WTC11 (cell line): Measurements from ENCODE around the gene ARAP1. TPM values are rescaled to one million over a fixed set of nuclear protein-coding genes. Genes with fewer than 3 reads are reported as not detected.
A peak's percentile ranks its signal among the peaks of the same experiment; 100 is the strongest.

ENCODE experiments used
- ATAC-seq: fragments of 200-7000 bp; cut with Tn5 transposase; 2 replicates; pipeline ENCODE4 v1.10.0; 2021; ENCODE audit warnings: mild to moderate bottlenecking, moderate library complexity
- CTCF ChIA-PET: fragments of 300-600 bp; sonication (Branson Sonifier 250); formaldehyde crosslinking; loops from one replicate; lab custom pipeline; 2021; ENCODE audit warnings: antibody characterized with exemption; lab: Charles Lee
- POLR2A ChIA-PET: fragments of 350-600 bp; sonication (Branson Sonifier 250); formaldehyde crosslinking; loops from one replicate; lab custom pipeline; 2021; ENCODE audit warnings: antibody characterized with exemption; lab: Charles Lee
- DNase-seq: peaks from one replicate; pipeline ENCODE4 v3.0.0; 2021; ENCODE audit warnings: low spot score
- H3K27ac Mint-ChIP-seq: 2 replicates; pipeline ENCODE4 v1.8.0; 2021; ENCODE audit warnings: mixed read lengths
- H3K27me3 Mint-ChIP-seq: 2 replicates; pipeline ENCODE4 v1.8.0; 2021; ENCODE audit warnings: low read depth, mild to moderate bottlenecking, moderate library complexity, mixed read lengths
- H3K36me3 Mint-ChIP-seq: 2 replicates; pipeline ENCODE4 v1.8.0; 2021; ENCODE audit warnings: mixed read lengths
- H3K4me1 Mint-ChIP-seq: 2 replicates; pipeline ENCODE4 v1.8.0; 2022; ENCODE audit warnings: mixed read lengths
- H3K4me3 Mint-ChIP-seq: 2 replicates; pipeline ENCODE4 v1.8.0; 2021; ENCODE audit warnings: mild to moderate bottlenecking, moderate library complexity, mixed read lengths
- H3K9me3 Mint-ChIP-seq: 2 replicates; pipeline ENCODE4 v1.8.0; 2021; ENCODE audit warnings: mixed read lengths
- ATF2 ChIP-seq: sonication (generic); formaldehyde crosslinking; IDR thresholded peaks from 2 replicates; pipeline ENCODE4 v1.8.1; 2022; ENCODE audit warnings: low read depth, missing genetic modification reagents, borderline replicate concordance
- ELF4 ChIP-seq: sonication (generic); formaldehyde crosslinking; IDR thresholded peaks from 2 replicates; pipeline ENCODE4 v1.8.1; 2022; ENCODE audit warnings: low read depth, mild to moderate bottlenecking, moderate library complexity, missing genetic modification reagents
- FOXK1 ChIP-seq: sonication (generic); formaldehyde crosslinking; IDR thresholded peaks from 2 replicates; pipeline ENCODE4 v1.8.0; 2022; ENCODE audit warnings: mild to moderate bottlenecking, moderate library complexity, missing genetic modification reagents
- FOXP1 ChIP-seq: sonication (generic); formaldehyde crosslinking; IDR thresholded peaks from 2 replicates; pipeline ENCODE4 v1.8.0; 2022; ENCODE audit warnings: missing genetic modification reagents, mild to moderate bottlenecking, moderate library complexity, borderline replicate concordance
- IRF2 ChIP-seq: sonication (generic); formaldehyde crosslinking; IDR thresholded peaks from 2 replicates; pipeline ENCODE4 v1.8.0; 2022; ENCODE audit warnings: low read depth, missing genetic modification reagents, borderline replicate concordance
- JUN ChIP-seq: sonication (generic); formaldehyde crosslinking; IDR thresholded peaks from 2 replicates; pipeline ENCODE4 v1.8.0; 2023; ENCODE audit warnings: mild to moderate bottlenecking, missing genetic modification reagents
- MAX ChIP-seq: sonication (generic); formaldehyde crosslinking; IDR thresholded peaks from 2 replicates; pipeline ENCODE4 v1.8.0; 2022; ENCODE audit warnings: mild to moderate bottlenecking, missing genetic modification reagents
- MLX ChIP-seq: sonication (generic); formaldehyde crosslinking; IDR thresholded peaks from 2 replicates; pipeline ENCODE4 v1.8.1; 2023; ENCODE audit warnings: mild to moderate bottlenecking, missing genetic modification reagents, moderate library complexity
- NFATC4 ChIP-seq: fragments of 250-450 bp; sonication (Bioruptor Pico); IDR thresholded peaks from 2 replicates; pipeline ENCODE4 v1.9.0; 2021; ENCODE audit warnings: mild to moderate bottlenecking
- PRDM15 ChIP-seq: sonication (generic); formaldehyde crosslinking; IDR thresholded peaks from 2 replicates; pipeline ENCODE4 v1.8.0; 2022; ENCODE audit warnings: missing genetic modification reagents
- PRRX2 ChIP-seq: fragments of 250-450 bp; sonication (Bioruptor Pico); IDR thresholded peaks from 2 replicates; pipeline ENCODE4 v1.8.0; 2021; ENCODE audit warnings: mild to moderate bottlenecking
- RELA ChIP-seq: sonication (generic); formaldehyde crosslinking; IDR thresholded peaks from 2 replicates; pipeline ENCODE4 v1.8.1; 2022; ENCODE audit warnings: missing genetic modification reagents, mild to moderate bottlenecking, borderline replicate concordance
- SMAD4 ChIP-seq: sonication (generic); formaldehyde crosslinking; IDR thresholded peaks from 2 replicates; pipeline ENCODE4 v1.8.0; 2022; ENCODE audit warnings: mild to moderate bottlenecking, missing genetic modification reagents
- SP1 ChIP-seq: sonication (generic); formaldehyde crosslinking; conservative IDR thresholded peaks from 2 replicates; pipeline ENCODE4 v1.8.1; 2022; ENCODE audit warnings: missing genetic modification reagents
- TEAD1 ChIP-seq: sonication (generic); formaldehyde crosslinking; IDR thresholded peaks from 2 replicates; pipeline ENCODE4 v1.8.0; 2022; ENCODE audit warnings: mild to moderate bottlenecking, missing genetic modification reagents
- TP53 ChIP-seq: sonication (generic); formaldehyde crosslinking; IDR thresholded peaks from 2 replicates; pipeline ENCODE4 v1.8.1; 2023; ENCODE audit warnings: mild to moderate bottlenecking, missing genetic modification reagents
- ZNF121 ChIP-seq: sonication (generic); formaldehyde crosslinking; IDR thresholded peaks from 2 replicates; pipeline ENCODE4 v1.8.0; 2023; ENCODE audit warnings: missing genetic modification reagents
- ZNF219 ChIP-seq: sonication (generic); formaldehyde crosslinking; IDR thresholded peaks from 2 replicates; pipeline ENCODE4 v1.8.0; 2023; ENCODE audit warnings: missing genetic modification reagents, mild to moderate bottlenecking, borderline replicate concordance
- ZNF232 ChIP-seq: sonication (generic); formaldehyde crosslinking; IDR thresholded peaks from 2 replicates; pipeline ENCODE4 v1.8.0; 2022; ENCODE audit warnings: mild to moderate bottlenecking, missing genetic modification reagents
- ZNF317 ChIP-seq: sonication (generic); formaldehyde crosslinking; IDR thresholded peaks from 2 replicates; pipeline ENCODE4 v1.8.1; 2023; ENCODE audit warnings: low read depth, mild to moderate bottlenecking, moderate library complexity, missing genetic modification reagents, borderline replicate concordance
- ZNF416 ChIP-seq: fragments of 250-450 bp; sonication (Bioruptor Pico); IDR thresholded peaks from 2 replicates; pipeline ENCODE4 v1.9.0; 2021; ENCODE audit warnings: mild to moderate bottlenecking, inconsistent platforms
- ZNF671 ChIP-seq: fragments of 250-450 bp; sonication (Bioruptor Pico); IDR thresholded peaks from 2 replicates; pipeline ENCODE4 v1.8.0; 2021; ENCODE audit warnings: mild to moderate bottlenecking
- total RNA-seq: library from RNA; stranded (reverse); gene quantifications from 3 replicates; pipeline ENCODE4 v1.2.3, GENCODE V29; 2021

The ARAP1 gene
- total RNA-seq, 1 experiment from 2014 or later, result 98.8 TPM

GRCh38 chr11:72641522-72642042 lies 110.6 kb downstream of the ARAP1 start:
- Mint-ChIP-seq H3K36me3 (no peaks in the 10 kb centered on the region), H3K27ac (no peak overlapping the region), H3K4me3 (no peak overlapping the region), H3K27me3 (peaks cover 31% of the 10 kb centered on the region), H3K9me3 (no peaks in the 10 kb centered on the region), H3K4me1 (peaks cover 13% of the 10 kb centered on the region)
- no peak for DNase-seq
- ChIA-PET CTCF (interaction anchor here (0.8 to 7.5 kb wide), 16 partner anchors 8 to 170 kb away, joined by 3 to 124 read pairs (median 8); no protein-coding TSS in a partner anchor), POLR2A (no interaction called here)
- TF ChIP-seq FOXK1 (CRISPR knock-in tag) (no peak), SMAD4 (CRISPR knock-in tag) (no peak), JUN (CRISPR knock-in tag) (no peak), TP53 (CRISPR knock-in tag) (no peak), ZNF416 (no peak)
- ATAC-seq, result no peak

- H3K36me3 Mint-ChIP-seq, result no peaks in the 10 kb centered on the region
- ATAC-seq, result no peak
- TF ChIP-seq IRF2 (no peak), NFATC4 (CRISPR knock-in tag) (no peak), MAX (CRISPR knock-in tag) (no peak), ZNF121 (CRISPR knock-in tag) (no peak), ZNF317 (CRISPR knock-in tag) (no peak), ZNF219 (CRISPR knock-in tag) (no peak), ELF4 (no peak)
- peaks cover 30% of the 10 kb centered on the region for H3K4me1 Mint-ChIP-seq
- no peak for DNase-seq
- no peak overlapping the region for H3K27ac Mint-ChIP-seq
- ChIA-PET POLR2A (no interaction called here), CTCF (interaction anchor here (0.6 to 1.5 kb wide), 3 partner anchors 41 to 172 kb away, joined by 3 to 9 read pairs (median 4); no protein-coding TSS in a partner anchor)
- H3K27me3 Mint-ChIP-seq, result peaks cover 22% of the 10 kb centered on the region
- H3K4me3 Mint-ChIP-seq, result no peak overlapping the region
- H3K9me3 Mint-ChIP-seq, result no peaks in the 10 kb centered on the region
These were observed 112.5 kb downstream of the ARAP1 start for GRCh38 chr11:72639502-72640375.

GRCh38 chr11:72637926-72638325 lies 114.3 kb downstream of the ARAP1 start:
- no peak for ATAC-seq
- TF ChIP-seq MLX (CRISPR knock-in tag) (no peak), FOXP1 (CRISPR knock-in tag) (0 out of 2 replicates have a peak, but pooled peaks have one; percentile 28)
- peaks cover 31% of the 10 kb centered on the region for H3K4me1 Mint-ChIP-seq
- no peak overlapping the region for H3K27ac Mint-ChIP-seq
- ChIA-PET CTCF (interaction anchor here (0.6 to 4.5 kb wide), 9 partner anchors 29 to 166 kb away, joined by 3 to 60 read pairs (median 9); partner anchors contain the start of gene STARD10), POLR2A (interaction anchor here (0.7 to 0.8 kb wide), 2 partner anchors 35 to 39 kb away, joined by 3 read pairs; no protein-coding TSS in a partner anchor)
- no peaks in the 10 kb centered on the region for H3K9me3 Mint-ChIP-seq
- no peak overlapping the region for H3K4me3 Mint-ChIP-seq
- H3K36me3 Mint-ChIP-seq, result no peaks in the 10 kb centered on the region
- H3K27me3 Mint-ChIP-seq, result peaks cover 9% of the 10 kb centered on the region
- no peak for DNase-seq

- Mint-ChIP-seq H3K36me3 (no peaks in the 10 kb centered on the region), H3K27me3 (peaks cover 5% of the 10 kb centered on the region), H3K4me3 (no peak overlapping the region), H3K9me3 (no peaks in the 10 kb centered on the region), H3K4me1 (peaks cover 36% of the 10 kb centered on the region), H3K27ac (no peak overlapping the region)
- POLR2A ChIA-PET, result interaction anchor here (0.8 kb wide), 1 partner anchor 38 kb away, joined by 3 read pairs; no protein-coding TSS in a partner anchor
- ATAC-seq, result no peak
- DNase-seq, result no peak
- CTCF ChIA-PET, result interaction anchor here (1.1 to 4.5 kb wide), 9 partner anchors 20 to 166 kb away, joined by 4 to 60 read pairs (median 8); partner anchors contain the start of gene STARD10
- TF ChIP-seq ZNF219 (CRISPR knock-in tag) (no peak), ZNF671 (CRISPR knock-in tag) (no peak), RELA (CRISPR knock-in tag) (no peak), PRDM15 (CRISPR knock-in tag) (no peak), NFATC4 (CRISPR knock-in tag) (no peak), ATF2 (CRISPR knock-in tag) (no peak), TEAD1 (CRISPR knock-in tag) (no peak), MAX (CRISPR knock-in tag) (peak; percentile 66; the same call in 1 of the 2 replicates), PRRX2 (CRISPR knock-in tag) (no peak), SP1 (CRISPR knock-in tag) (no peak), ZNF232 (no peak)
These were observed 115.0 kb downstream of the ARAP1 start for GRCh38 chr11:72637198-72637597.
